NCI-H128 (cell line): ENCODE results near the gene TBC1D2B.

ENCODE experiments used
- DNase-seq: peaks from one replicate; lab custom pipeline; 2025; ENCODE audit not compliant: unreplicated experiment; lab: John Stamatoyannopoulos, UW

The TBC1D2B gene

DNA sequence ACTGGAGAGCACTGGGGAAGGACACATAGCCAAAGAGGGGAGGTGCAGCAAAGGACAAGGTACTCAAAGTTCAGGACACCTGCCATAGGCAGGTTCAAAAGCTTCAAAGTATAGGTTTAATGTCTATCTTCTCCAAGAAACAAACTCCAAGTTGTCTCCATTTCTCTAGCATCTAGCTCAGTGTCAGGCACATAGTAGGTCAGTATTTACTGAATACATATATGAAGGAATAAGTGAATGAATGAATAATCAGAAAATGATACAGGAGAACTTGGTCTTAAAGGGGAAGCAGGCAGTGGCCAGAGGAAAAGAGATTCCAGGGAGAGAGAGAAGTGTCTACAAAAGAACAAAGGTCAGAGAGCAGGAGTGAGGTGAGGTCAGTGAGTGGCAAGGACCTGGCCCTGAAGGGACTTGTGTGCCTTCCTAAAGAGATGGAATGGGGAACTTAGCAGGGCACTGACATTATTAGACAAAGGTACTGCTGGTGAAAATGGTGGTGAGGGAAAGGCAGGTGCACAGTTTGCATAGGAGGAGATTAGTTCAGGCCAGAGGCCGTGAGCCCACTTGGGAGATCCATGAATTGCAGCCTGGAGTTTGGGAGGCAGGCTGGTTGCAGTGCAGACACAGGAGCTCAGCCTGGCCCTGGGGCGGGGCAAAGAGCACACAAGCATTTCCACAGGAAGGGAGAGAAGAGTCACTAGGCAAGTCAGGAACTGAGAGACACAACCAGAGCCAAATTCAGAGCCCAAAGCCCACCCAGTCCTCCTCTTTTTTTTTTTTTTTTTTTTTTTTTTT lies 21.4 kb downstream of the TBC1D2B start:
- no peak for DNase-seq

GRCh38 chr15:78054966-78055365 lies 22.5 kb downstream of the TBC1D2B start:
- DNase-seq = no peak

GRCh38 chr15:78054518-78054917 lies 23.0 kb downstream of the TBC1D2B start:
- no peak for DNase-seq

DNA sequence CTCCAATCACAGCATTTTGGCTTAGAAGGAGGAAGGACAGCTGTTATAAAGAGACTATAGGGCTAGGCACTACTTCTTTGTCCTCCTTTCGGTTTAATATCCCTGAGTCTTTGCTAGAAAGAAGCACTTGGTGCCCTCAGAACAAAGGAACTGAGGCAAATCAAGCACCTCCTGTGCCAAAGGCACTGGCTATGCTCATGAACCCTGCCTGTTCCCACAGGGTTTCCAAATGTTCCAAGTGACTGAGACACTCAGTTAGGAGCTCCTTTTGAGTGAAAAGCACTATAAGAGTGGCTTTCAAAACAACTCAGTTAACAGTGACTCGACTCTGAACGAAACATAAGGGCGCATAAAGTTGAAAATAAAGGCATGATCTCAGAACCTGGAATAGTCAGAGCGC lies 25.0 kb downstream of the TBC1D2B start:
- DNase-seq = no peak

DNA sequence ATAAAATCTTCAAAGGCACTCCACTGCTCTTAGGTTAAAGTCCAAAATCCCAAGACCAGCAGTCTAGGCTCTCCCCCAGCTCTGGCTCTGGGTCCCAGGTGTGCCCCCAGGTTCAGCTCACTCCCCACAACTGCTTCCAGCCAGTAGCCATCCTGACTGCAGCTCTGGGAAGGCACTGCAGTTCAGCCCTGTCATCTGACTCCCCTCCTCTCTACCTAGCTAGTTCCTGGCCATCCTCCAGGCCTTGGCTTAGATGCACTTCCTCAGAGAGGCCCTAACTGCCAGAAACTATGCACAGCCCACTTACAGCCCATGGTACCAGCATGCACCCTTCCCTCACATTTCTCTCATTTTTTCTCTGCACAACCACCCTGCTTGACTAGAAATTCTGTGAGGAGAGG lies 25.5 kb downstream of the TBC1D2B start:
- no peak for DNase-seq

GRCh38 chr15:78051596-78051995 lies 25.9 kb downstream of the TBC1D2B start:
- no peak for DNase-seq

- DNase-seq = no peak
Observed at GRCh38 chr15:78050826-78051225, 26.7 kb downstream of the TBC1D2B start.

- no peak for DNase-seq
Observed at GRCh38 chr15:78050441-78050809, 27.1 kb downstream of the TBC1D2B start.

- no peak for DNase-seq
Observed at GRCh38 chr15:78049691-78050440, 27.6 kb downstream of the TBC1D2B start.

- no peak for DNase-seq
Observed at GRCh38 chr15:78048628-78048920, 28.9 kb downstream of the TBC1D2B start.

DNA sequence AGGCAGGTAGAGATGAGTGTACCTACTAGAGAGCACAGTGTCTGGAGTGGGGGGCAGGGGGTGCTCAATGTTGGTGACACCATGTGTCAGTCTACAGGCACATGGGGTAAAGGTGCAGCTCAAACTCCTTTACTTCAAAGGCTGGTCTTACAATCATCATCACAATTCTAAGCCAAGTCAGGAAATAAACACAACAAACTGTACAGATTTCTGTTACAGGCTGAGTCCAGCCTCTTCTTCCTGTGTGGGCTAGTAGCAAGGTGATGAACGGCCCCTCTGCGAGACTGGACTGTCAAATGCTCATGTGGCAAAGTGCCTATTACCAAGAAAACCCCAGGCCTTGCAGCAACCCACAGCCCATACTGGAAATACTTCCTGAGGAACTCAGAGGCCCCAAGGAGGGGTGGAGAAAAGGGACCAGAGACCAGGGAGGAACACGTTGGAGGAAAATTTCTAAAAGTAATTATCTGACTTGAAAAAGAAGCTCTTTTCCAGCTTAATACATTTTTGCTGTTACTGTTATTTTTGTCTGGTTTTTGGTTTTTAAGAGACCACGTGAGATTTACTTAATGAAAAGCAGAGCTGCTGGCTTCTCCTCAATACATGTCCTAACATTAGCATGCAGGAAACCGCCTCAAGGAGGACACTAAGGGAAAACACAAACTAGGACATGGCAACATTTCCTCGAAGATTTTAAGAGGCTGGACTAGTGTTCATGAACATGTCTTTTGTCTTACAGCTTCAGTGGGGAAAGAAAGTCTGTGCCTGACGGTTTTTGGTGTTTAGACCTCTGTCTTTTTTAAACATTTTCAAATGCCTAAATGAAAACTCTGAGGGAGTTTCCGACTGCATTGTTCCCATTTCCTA lies 29.5 kb downstream of the TBC1D2B start:
- no peak for DNase-seq

- DNase-seq = no peak
Observed at GRCh38 chr15:78046796-78047341, 30.6 kb downstream of the TBC1D2B start.

DNA sequence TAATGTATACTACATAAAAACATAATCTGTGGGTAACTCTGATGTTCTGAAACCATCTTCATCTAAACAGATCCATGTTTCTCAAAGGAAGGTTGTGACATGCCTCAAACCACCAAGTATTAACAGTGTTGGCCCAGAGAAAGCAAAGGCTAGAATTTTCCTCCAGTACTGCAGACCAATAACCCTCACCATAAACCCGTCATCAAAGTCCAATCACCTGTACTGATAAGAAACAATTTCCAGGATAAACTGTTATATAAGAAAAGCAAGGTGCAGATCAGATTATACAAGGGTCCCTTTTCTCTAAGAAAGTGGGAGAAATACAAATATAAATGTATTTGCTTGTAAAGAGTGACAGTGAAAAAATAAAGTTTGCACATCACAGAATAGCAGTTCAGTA lies 32.3 kb downstream of the TBC1D2B start:
- DNase-seq = no peak

- no peak for DNase-seq
Observed at GRCh38 chr15:78044407-78045155, 32.9 kb downstream of the TBC1D2B start.

DNA sequence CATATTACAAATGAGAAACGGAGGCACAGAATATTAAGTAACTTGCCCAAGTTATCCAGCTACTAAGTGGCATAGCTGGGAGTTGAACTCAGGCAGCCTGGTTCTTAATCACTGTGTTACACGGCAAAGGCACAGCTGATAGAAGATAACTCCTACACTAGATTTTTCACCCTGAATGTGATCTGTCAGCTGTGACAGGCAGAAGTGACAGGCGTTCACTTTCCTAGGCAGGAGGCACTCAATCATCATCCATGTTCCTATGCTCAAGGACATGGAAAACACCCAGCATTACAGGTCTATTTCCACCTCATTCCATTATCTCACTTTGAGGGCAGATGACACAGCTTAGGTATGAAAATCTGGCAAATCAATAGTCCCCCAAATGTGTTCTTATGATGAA lies 35.6 kb downstream of the TBC1D2B start:
- DNase-seq = no peak

- no peak for DNase-seq
Observed at GRCh38 chr15:78040653-78041244, 36.8 kb downstream of the TBC1D2B start.

DNA sequence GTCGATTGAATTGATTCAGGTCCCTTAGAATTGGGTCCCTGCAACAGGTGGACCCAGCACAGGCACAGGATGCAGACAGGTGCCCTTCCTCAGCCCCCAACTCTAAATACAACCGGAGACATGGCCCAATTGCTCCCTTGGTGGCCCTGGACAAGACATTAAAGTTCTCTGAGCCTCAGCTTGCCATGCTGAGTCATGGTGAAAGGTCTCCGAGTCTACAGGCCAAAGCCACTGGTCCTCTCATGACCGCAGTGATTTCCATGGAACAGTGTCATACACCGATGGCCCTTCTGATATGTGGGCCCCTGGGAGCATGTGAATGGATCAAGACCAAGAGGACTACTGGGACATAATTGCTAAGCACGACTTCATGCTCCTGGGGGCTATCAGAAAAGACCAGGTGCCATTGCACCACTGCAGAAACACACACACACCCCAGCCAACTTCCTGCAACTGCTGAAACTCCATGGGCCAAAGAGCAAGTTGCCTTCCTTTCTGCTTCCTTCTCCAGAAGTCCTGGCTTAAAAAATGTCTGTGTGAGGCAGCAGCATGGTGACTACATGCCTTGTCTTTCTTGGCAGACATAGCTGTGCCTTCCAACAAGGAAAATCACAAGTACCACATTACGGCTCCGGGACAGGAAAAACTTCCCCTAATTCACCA lies 38.8 kb downstream of the TBC1D2B start:
- DNase-seq = no peak

DNA sequence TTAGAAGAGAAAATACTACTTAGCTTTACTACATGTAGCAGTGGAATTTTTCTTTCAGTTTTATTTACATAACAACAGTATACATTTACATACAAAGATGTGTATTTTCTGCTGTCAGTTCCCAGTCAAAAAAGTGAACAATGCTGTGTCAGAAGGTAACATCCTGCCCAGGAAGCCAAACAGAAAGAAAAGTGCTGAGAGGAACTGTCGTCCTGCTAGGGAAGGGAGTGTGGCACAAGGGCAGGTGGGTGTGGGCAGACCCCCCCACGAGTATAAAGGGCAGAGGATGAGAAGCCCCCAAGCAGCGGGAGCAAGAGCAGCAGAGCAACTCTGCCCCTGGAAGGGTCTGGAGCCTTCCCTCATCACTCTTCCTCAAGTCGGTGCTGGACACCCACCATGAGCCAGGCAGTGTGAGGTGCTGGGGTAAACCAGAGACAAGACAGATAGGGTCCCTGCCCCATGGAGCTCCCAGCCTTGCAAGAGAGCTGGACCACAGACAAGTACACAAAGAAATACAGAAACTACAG lies 39.7 kb downstream of the TBC1D2B start:
- no peak for DNase-seq

DNA sequence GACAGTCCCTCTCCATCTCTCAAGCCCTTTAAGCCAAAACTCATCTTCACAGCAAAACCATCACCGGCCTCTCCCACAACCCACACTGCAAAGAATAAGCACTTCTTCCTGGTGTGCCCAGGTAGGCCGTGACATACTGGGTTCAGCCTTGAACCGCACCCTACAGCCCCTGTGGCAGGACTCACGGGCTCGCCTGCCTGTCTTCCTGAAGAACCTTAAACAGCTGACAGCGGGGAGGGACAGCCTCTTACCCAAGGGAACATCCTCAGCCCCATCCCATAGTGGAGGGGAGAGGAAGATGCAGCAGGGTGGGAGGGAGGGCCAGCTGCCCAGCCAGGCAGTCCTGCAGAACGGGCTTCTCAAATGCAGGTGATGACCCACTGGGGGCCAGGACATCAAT lies 40.2 kb downstream of the TBC1D2B start:
- no peak for DNase-seq
